Trophoblast cell (in vitro differentiated cells and primary cell): Measurements from ENCODE around the gene LRP1B.
A peak's percentile ranks its signal among the peaks of the same experiment; 100 is the strongest.

ENCODE experiments used
- DNase-seq, 2 donors: peaks; one replicate each; pipeline ENCODE4 v3.0.0-alpha.2; 2016
- H2AFZ ChIP-seq: 2 replicates; pipeline ENCODE4 v1.6.1; 2013; ENCODE audit warnings: low read length, moderate library complexity, mild to moderate bottlenecking; ENCODE audit not compliant: insufficient read depth, poor library complexity
- H2AK5ac ChIP-seq: 2 replicates; pipeline ENCODE4 v1.6.1; 2013; ENCODE audit warnings: mild to moderate bottlenecking, low read length
- H2BK120ac ChIP-seq: 2 replicates; pipeline ENCODE4 v1.6.1; 2013; ENCODE audit warnings: low read length, mild to moderate bottlenecking, moderate library complexity; ENCODE audit not compliant: insufficient read depth, poor library complexity
- H2BK12ac ChIP-seq: 2 replicates; pipeline ENCODE4 v1.6.1; 2013; ENCODE audit warnings: mild to moderate bottlenecking, low read length, moderate library complexity
- H2BK5ac ChIP-seq: 2 replicates; pipeline ENCODE4 v1.6.1; 2013; ENCODE audit warnings: low read length, low read depth, moderate library complexity, mild to moderate bottlenecking; ENCODE audit not compliant: poor library complexity
- H3K14ac ChIP-seq: 2 replicates; pipeline ENCODE4 v1.6.1; 2013; ENCODE audit warnings: mild to moderate bottlenecking, low read length
- H3K18ac ChIP-seq: 2 replicates; pipeline ENCODE4 v1.6.1; 2013; ENCODE audit warnings: mild to moderate bottlenecking, low read length
- H3K23ac ChIP-seq: 2 replicates; pipeline ENCODE4 v1.6.1; 2013; ENCODE audit warnings: low read length
- H3K27ac ChIP-seq: 2 replicates; pipeline ENCODE4 v1.5.1; 2013; ENCODE audit warnings: low read depth, mild to moderate bottlenecking, inconsistent platforms, low read length, moderate library complexity
- H3K27me3 ChIP-seq: 2 replicates; pipeline ENCODE4 v1.6.1; 2013; ENCODE audit warnings: inconsistent platforms, mild to moderate bottlenecking, low read length, moderate library complexity; ENCODE audit not compliant: insufficient read depth
- H3K36me3 ChIP-seq, 2 experiments: 1 replicate in 1 of 2; 2 replicates in 1 of 2; pipeline ENCODE4 v1.6.1; 2013; ENCODE audit warnings: low read length in 2 of 2, mild to moderate bottlenecking in 2 of 2, moderate library complexity in 1 of 2; ENCODE audit not compliant: insufficient read depth in 2 of 2, control insufficient read depth in 1 of 2
- H3K4ac ChIP-seq: 2 replicates; pipeline ENCODE4 v1.6.1; 2013; ENCODE audit warnings: low read depth, mild to moderate bottlenecking, low read length, moderate library complexity
- H3K4me1 ChIP-seq, 2 experiments: 1 replicate in 1 of 2; 2 replicates in 1 of 2; pipeline ENCODE4 v1.6.1; 2013; ENCODE audit warnings: low read length in 2 of 2, mild to moderate bottlenecking in 2 of 2, moderate library complexity in 1 of 2; ENCODE audit not compliant: insufficient read depth in 2 of 2, control insufficient read depth in 1 of 2
- H3K4me2 ChIP-seq: 2 replicates; pipeline ENCODE4 v1.6.1; 2013; ENCODE audit warnings: inconsistent platforms, mild to moderate bottlenecking, low read length, moderate library complexity
- H3K4me3 ChIP-seq: 2 replicates; pipeline ENCODE4 v1.5.1; 2013; ENCODE audit warnings: mild to moderate bottlenecking, low read depth, low read length, inconsistent platforms
- H3K79me1 ChIP-seq: one replicate; pipeline ENCODE4 v1.6.1; 2013; ENCODE audit warnings: low read length
- H3K79me2 ChIP-seq: 2 replicates; pipeline ENCODE4 v1.6.1; 2013; ENCODE audit warnings: low read length, mild to moderate bottlenecking; ENCODE audit not compliant: control insufficient read depth, insufficient read depth, poor library complexity
- H3K9ac ChIP-seq: 2 replicates; pipeline ENCODE4 v1.6.1; 2013; ENCODE audit warnings: mild to moderate bottlenecking, low read length
- H3K9me3 ChIP-seq: 2 replicates; pipeline ENCODE4 v1.6.1; 2013; ENCODE audit warnings: low read depth, mild to moderate bottlenecking, control low read depth, inconsistent platforms, low read length; ENCODE audit not compliant: insufficient read depth
- H4K12ac ChIP-seq: 2 replicates; pipeline ENCODE4 v1.6.1; 2013; ENCODE audit warnings: low read depth, mild to moderate bottlenecking, low read length, moderate library complexity
- H4K8ac ChIP-seq: 2 replicates; pipeline ENCODE4 v1.6.1; 2013; ENCODE audit warnings: low read depth, mild to moderate bottlenecking, low read length, moderate library complexity
- H4K91ac ChIP-seq: one replicate; pipeline ENCODE4 v1.6.1; 2013; ENCODE audit warnings: low read depth, mild to moderate bottlenecking, low read length, moderate library complexity
- WGBS: extraction: QIAGEN DNeasy Blood & Tissue Kit; methylation state at CpG from one replicate; pipeline ENCODE4 v1.1.7; 2013; ENCODE audit warnings: missing lambda C conversion rate; ENCODE audit not compliant: insufficient read length, insufficient coverage; ENCODE audit errors: extremely low coverage; 5-methylcytosine and 5-hydroxymethylcytosine counted together

The LRP1B gene

DNA sequence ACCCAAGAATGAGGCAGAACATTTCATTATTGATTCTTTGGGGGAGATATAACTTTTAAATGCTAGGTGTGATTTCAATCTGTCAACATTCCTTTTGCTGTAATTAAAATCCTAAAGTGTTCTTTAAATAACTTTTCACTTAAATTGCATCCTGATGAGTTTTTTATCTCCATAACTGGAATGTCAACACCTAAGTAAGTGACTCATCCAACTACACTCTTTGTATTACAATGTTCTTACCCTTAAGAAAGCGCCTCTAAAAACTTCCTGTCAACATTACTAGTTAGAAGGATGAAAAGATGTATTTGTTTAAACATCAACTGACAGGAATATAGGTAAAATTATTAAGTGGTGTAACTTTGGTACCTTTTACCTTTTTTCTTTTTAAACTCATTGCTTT lies 1657.0 kb downstream of the LRP1B start:
- no peak overlapping the region for H2BK5ac ChIP-seq
- no peak overlapping the region for H4K91ac ChIP-seq
- H3K4me1 ChIP-seq = no peaks in the 10 kb centered on the region
- no peak overlapping the region for H3K4me2 ChIP-seq
- H3K23ac ChIP-seq = no peak overlapping the region
- no peak overlapping the region for H4K8ac ChIP-seq
- no peak overlapping the region for H3K18ac ChIP-seq
- no peak overlapping the region for H2BK12ac ChIP-seq
- H3K9ac ChIP-seq = no peak overlapping the region
- H3K79me1 ChIP-seq = no peaks in the 10 kb centered on the region
- no peaks in the 10 kb centered on the region for H3K79me2 ChIP-seq
- H4K12ac ChIP-seq = no peak overlapping the region
- H3K36me3 ChIP-seq = no peaks in the 10 kb centered on the region
- H3K27ac ChIP-seq = no peak overlapping the region
- no CpG with 5 or more reads among the region's 1 CpG for WGBS
- no peak overlapping the region for H2AFZ ChIP-seq
- no peak overlapping the region for H2BK120ac ChIP-seq
- H3K4ac ChIP-seq = no peak overlapping the region
- no peak overlapping the region for H3K14ac ChIP-seq
- peak in 1 of 2 donors; percentile 7 for DNase-seq
- no peak overlapping the region for H2AK5ac ChIP-seq
- no peaks in the 10 kb centered on the region for H3K27me3 ChIP-seq
- no peaks in the 10 kb centered on the region for H3K9me3 ChIP-seq
- H3K4me3 ChIP-seq = no peak overlapping the region

GRCh38 chr2:140472676-140473075 lies 1658.1 kb downstream of the LRP1B start:
- Histone ChIP-seq H3K4me1 (no peaks in the 10 kb centered on the region), H3K9ac (no peak overlapping the region), H2BK120ac (no peak overlapping the region), H2BK5ac (no peak overlapping the region), H3K9me3 (no peaks in the 10 kb centered on the region), H2BK12ac (no peak overlapping the region), H3K23ac (no peak overlapping the region), H3K4ac (no peak overlapping the region), H3K4me2 (no peak overlapping the region), H3K14ac (no peak overlapping the region), H3K27ac (no peak overlapping the region), H3K18ac (no peak overlapping the region), H4K12ac (no peak overlapping the region), H4K8ac (no peak overlapping the region), H3K36me3 (no peaks in the 10 kb centered on the region), H3K79me2 (no peaks in the 10 kb centered on the region), H2AFZ (no peak overlapping the region), H4K91ac (no peak overlapping the region), H3K4me3 (no peak overlapping the region), H3K27me3 (no peaks in the 10 kb centered on the region), H2AK5ac (no peak overlapping the region), H3K79me1 (no peaks in the 10 kb centered on the region)
- no CpG with 5 or more reads among the region's 2 CpGs for WGBS
- DNase-seq = no peak

DNA sequence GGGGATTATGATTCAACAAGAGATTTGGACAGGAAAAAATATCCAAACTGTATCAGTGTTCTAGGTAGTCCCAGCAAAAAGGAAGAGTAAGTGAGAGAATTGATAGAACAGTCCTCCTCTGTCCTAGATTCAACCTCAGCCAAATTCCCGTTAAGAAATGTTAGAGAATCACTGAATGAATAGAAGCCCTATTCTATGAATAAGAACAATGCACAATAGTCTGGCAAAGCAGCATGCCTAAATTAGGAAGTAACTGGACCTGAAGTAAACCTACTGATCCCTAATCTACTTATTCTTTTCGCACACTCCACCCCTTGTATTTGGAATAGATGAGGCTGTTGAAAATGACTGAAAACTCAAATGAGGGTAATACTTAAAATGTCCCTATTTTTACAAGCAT lies 1665.5 kb downstream of the LRP1B start:
- no peak overlapping the region for H3K23ac ChIP-seq
- DNase-seq = no peak
- WGBS = no CpG with 5 or more reads among the region's 2 CpGs
- H3K27ac ChIP-seq = no peak overlapping the region
- H3K9ac ChIP-seq = no peak overlapping the region
- no peak overlapping the region for H4K8ac ChIP-seq
- no peak overlapping the region for H3K14ac ChIP-seq
- no peak overlapping the region for H4K12ac ChIP-seq
- no peak overlapping the region for H2BK5ac ChIP-seq
- no peaks in the 10 kb centered on the region for H3K36me3 ChIP-seq
- no peaks in the 10 kb centered on the region for H3K27me3 ChIP-seq
- H3K79me1 ChIP-seq = no peaks in the 10 kb centered on the region
- no peak overlapping the region for H2BK120ac ChIP-seq
- H3K4me3 ChIP-seq = no peak overlapping the region
- H3K4me2 ChIP-seq = no peak overlapping the region
- no peak overlapping the region for H2BK12ac ChIP-seq
- no peak overlapping the region for H3K18ac ChIP-seq
- H2AK5ac ChIP-seq = no peak overlapping the region
- H3K79me2 ChIP-seq = no peaks in the 10 kb centered on the region
- H4K91ac ChIP-seq = no peak overlapping the region
- no peak overlapping the region for H3K4ac ChIP-seq
- H2AFZ ChIP-seq = no peak overlapping the region
- no peaks in the 10 kb centered on the region for H3K4me1 ChIP-seq
- H3K9me3 ChIP-seq = no peaks in the 10 kb centered on the region

- no peaks in the 10 kb centered on the region for H3K9me3 ChIP-seq
- no peak overlapping the region for H4K12ac ChIP-seq
- no CpG with 5 or more reads among the region's 4 CpGs for WGBS
- H3K36me3 ChIP-seq = no peaks in the 10 kb centered on the region
- H3K4ac ChIP-seq = no peak overlapping the region
- H3K79me1 ChIP-seq = no peaks in the 10 kb centered on the region
- no peak overlapping the region for H4K8ac ChIP-seq
- no peak overlapping the region for H3K4me2 ChIP-seq
- H3K4me1 ChIP-seq = no peaks in the 10 kb centered on the region
- H3K27me3 ChIP-seq = no peaks in the 10 kb centered on the region
- H2BK5ac ChIP-seq = no peak overlapping the region
- no peak overlapping the region for H4K91ac ChIP-seq
- H3K9ac ChIP-seq = no peak overlapping the region
- no peak overlapping the region for H3K23ac ChIP-seq
- H2BK120ac ChIP-seq = no peak overlapping the region
- H3K4me3 ChIP-seq = no peak overlapping the region
- no peak overlapping the region for H2AK5ac ChIP-seq
- no peak overlapping the region for H3K14ac ChIP-seq
- no peak overlapping the region for H2BK12ac ChIP-seq
- DNase-seq = no peak
- no peaks in the 10 kb centered on the region for H3K79me2 ChIP-seq
- no peak overlapping the region for H2AFZ ChIP-seq
- H3K27ac ChIP-seq = no peak overlapping the region
- H3K18ac ChIP-seq = no peak overlapping the region
Measured at GRCh38 chr2:140462990-140463389, 1667.8 kb downstream of the LRP1B start.
